ENCODE data around the gene SRP72. TPM values are rescaled to one million over a fixed set of nuclear protein-coding genes. Genes with fewer than 3 reads are reported as not detected.

Gene SRP72
- total and polyA plus RNA-seq, 2 of the 4 experiments (the other 2 are of a cell fraction): 73.8 to 123 TPM

- intact Hi-C loops (cut with micrococcal nuclease): no loop called here
- TF ChIP-seq FOS (IDR thresholded peaks at IDR 0.05; ENCODE audit: low read depth, low read length) (no peak), NFE2L2 (IDR thresholded peaks at IDR 0.05; ENCODE audit: low read depth, low read length) (no peak), MAZ (IDR thresholded peaks at IDR 0.05; ENCODE audit: borderline replicate concordance, low read depth, low read length) (no peak), RCOR1 (IDR thresholded peaks at IDR 0.05; ENCODE audit: insufficient replicate concordance, low read length) (no peak), CHD1 (IDR thresholded peaks at IDR 0.05; ENCODE audit: low read depth, low read length) (no peak), RFX5 (IDR thresholded peaks at IDR 0.05; ENCODE audit: low read depth, low read length) (no peak), USF2 (IDR thresholded peaks at IDR 0.05; ENCODE audit: low read depth, low read length) (no peak), POLR2A (IDR thresholded peaks at IDR 0.05; ENCODE audit: low read depth, low read length) (no peak), SMC3 (IDR thresholded peaks at IDR 0.05; ENCODE audit: low read depth, low read length) (no peak), RAD21 (IDR thresholded peaks at IDR 0.05; ENCODE audit: low read length) (no peak), BHLHE40 (IDR thresholded peaks at IDR 0.05; ENCODE audit: low read depth, low read length) (no peak), MXI1 (IDR thresholded peaks at IDR 0.05; ENCODE audit: borderline replicate concordance, low read depth, low read length) (no peak), CEBPB (IDR thresholded peaks at IDR 0.05; ENCODE audit: low read depth, low read length) (no peak), ELK1 (IDR thresholded peaks at IDR 0.05; ENCODE audit: borderline replicate concordance, low read depth, low read length) (no peak), CTCF (conservative IDR thresholded peaks at IDR 0.05; ENCODE audit: low read depth, low read length) (no peak)
- dilution Hi-C loops (cut with HindIII; ENCODE audit: low sequenced_read_pairs, unreplicated experiment): no loop called here
- Histone ChIP-seq H2BK5ac (ENCODE audit: low read depth, low read length, poor library complexity, severe bottlenecking) (peak overlapping the region; percentile 69), H3K79me1 (ENCODE audit: low read depth in 1 of 2, low read length in 2 of 2) (peaks cover 27 to 46% of the 10 kb centered on the region in 2 experiments), H3K4me2 (ENCODE audit: low read depth, low read length) (peak overlapping the region; percentile 76), H4K5ac (ENCODE audit: low read depth, low read length) (no peak overlapping the region), H3K27me3 (ENCODE audit: control insufficient read depth, insufficient read depth, low read length) (no peaks in the 10 kb centered on the region), H4K8ac (ENCODE audit: low read depth in 2 of 2, low read length in 2 of 2) (peak overlapping the region; percentile 87 to 95; a peak in 3 of 4 replicates), H3K23ac (ENCODE audit: low read depth, low read length) (peak overlapping the region; percentile 52), H3K27ac (ENCODE audit: insufficient read depth, low read length) (peak overlapping the region; percentile 90), H2BK15ac (ENCODE audit: low read depth, low read length) (no peak overlapping the region), H3K14ac (replicated peaks; ENCODE audit: low read depth, low read length) (peak overlapping the region; percentile 47), H2BK120ac (ENCODE audit: low read depth, low read length) (no peak overlapping the region), H2BK20ac (ENCODE audit: low read depth, low read length) (no peak overlapping the region), H3K56ac (ENCODE audit: extremely low read depth, insufficient read depth, low read length) (peak overlapping the region; percentile 73), H3K4me1 (ENCODE audit: control insufficient read depth, insufficient read depth, low read length) (peaks cover 6% of the 10 kb centered on the region), H3K36me3 (ENCODE audit: control insufficient read depth, insufficient read depth, low read length) (peaks cover 8% of the 10 kb centered on the region), H2AK9ac (replicated peaks; ENCODE audit: low read depth, low read length, poor library complexity) (peak overlapping the region; percentile 66), H2AK5ac (ENCODE audit: low read depth, low read length) (no peak overlapping the region), H3K9me1 (ENCODE audit: insufficient read depth, low read length) (peaks cover 10% of the 10 kb centered on the region; the same call in 1 of the 2 replicates), H4K20me1 (ENCODE audit: insufficient read depth, low read length) (peaks cover 9% of the 10 kb centered on the region; the same call in 1 of the 2 replicates), H4K91ac (ENCODE audit: insufficient read depth, low read depth, low read length) (peak overlapping the region; percentile 56), H3K9ac (ENCODE audit: low read depth, low read length) (peak overlapping the region; percentile 83), H3K9me3 (ENCODE audit: control insufficient read depth, insufficient read depth, low read length) (no peaks in the 10 kb centered on the region), H2AFZ (replicated peaks; ENCODE audit: low read length, poor library complexity) (peak overlapping the region; percentile 84), H3K4ac (ENCODE audit: low read depth, low read length) (peak overlapping the region; percentile 56), H3K18ac (ENCODE audit: low read depth, low read length) (no peak overlapping the region), H3K4me3 (ENCODE audit: insufficient read depth, low read depth, low read length) (peak overlapping the region; percentile 98)
- POLR2A ChIA-PET (ENCODE audit: unreplicated experiment): no interaction called here
- DNase-seq (peak; percentile 35), ATAC-seq (ENCODE audit: low read depth) (peak; percentile 24)
- in situ Hi-C loops (cut with MboI; ENCODE audit: low sequenced_read_pairs): no loop called here
- no TSS peak for BruUV-seq (replicated peaks)
- CTCF ChIA-PET: interaction anchor here (0.7 to 1.4 kb wide), 3 partner anchors 9 to 77 kb away, joined by 3 read pairs; no protein-coding TSS in a partner anchor
- WGBS, 2 experiments (ENCODE audit: extremely low coverage in 2 of 2, insufficient read length in 1 of 2): 7% methylated on average over 5 of the region's 10 CpGs; no CpG with 5 or more reads in 1 of the 2 experiments
Observed at GRCh38 chr4:56468097-56468422, 643 bp downstream of the SRP72 start.

Measured in IMR-90 (cell line).